Osteocyte (in vitro differentiated cells): Measurements from ENCODE around the gene YWHAQ. TPM values are rescaled to one million over a fixed set of nuclear protein-coding genes. Genes with fewer than 3 reads are reported as not detected.
"Not testable (repeated sequence)": the region's sequence is repeated elsewhere in the genome, so short reads cannot be mapped to it uniquely, and the experiment has no call there.

Experiments
- DNase-seq: peaks from one replicate; pipeline ENCODE4 v3.0.0; 2021; ENCODE audit warnings: mixed read lengths; ENCODE audit not compliant: unreplicated experiment; ENCODE audit errors: extremely low spot score
- H3K27ac Mint-ChIP-seq: one replicate; pipeline ENCODE4 v1.8.0; 2021; ENCODE audit warnings: mild to moderate bottlenecking, mixed read lengths; ENCODE audit not compliant: unreplicated experiment
- H3K27me3 Mint-ChIP-seq: one replicate; pipeline ENCODE4 v1.8.0; 2021; ENCODE audit warnings: mixed read lengths; ENCODE audit not compliant: unreplicated experiment
- H3K36me3 Mint-ChIP-seq: one replicate; pipeline ENCODE4 v1.8.0; 2021; ENCODE audit warnings: mixed read lengths; ENCODE audit not compliant: unreplicated experiment
- H3K4me1 Mint-ChIP-seq: one replicate; pipeline ENCODE4 v1.8.0; 2021; ENCODE audit warnings: mixed read lengths; ENCODE audit not compliant: unreplicated experiment
- H3K4me3 Mint-ChIP-seq: one replicate; pipeline ENCODE4 v1.8.0; 2021; ENCODE audit warnings: mild to moderate bottlenecking, moderate library complexity, mixed read lengths; ENCODE audit not compliant: unreplicated experiment
- H3K9me3 Mint-ChIP-seq: one replicate; pipeline ENCODE4 v1.8.0; 2021; ENCODE audit warnings: mixed read lengths; ENCODE audit not compliant: unreplicated experiment
- total RNA-seq: library from RNA; stranded (reverse); gene quantifications from 2 replicates; pipeline ENCODE4 v1.2.1, GENCODE V29; 2021
- TF ChIP-seq, protein P1 (sequence below): fragments of 200-600 bp; sonication (generic); IDR thresholded peaks from 2 replicates; pipeline ENCODE4 v1.5.0; 2021; ENCODE audit warnings: antibody characterized with exemption, mild to moderate bottlenecking, moderate library complexity

Gene YWHAQ
- total RNA-seq, 1 donor from 2014 or later: 296 TPM

DNA sequence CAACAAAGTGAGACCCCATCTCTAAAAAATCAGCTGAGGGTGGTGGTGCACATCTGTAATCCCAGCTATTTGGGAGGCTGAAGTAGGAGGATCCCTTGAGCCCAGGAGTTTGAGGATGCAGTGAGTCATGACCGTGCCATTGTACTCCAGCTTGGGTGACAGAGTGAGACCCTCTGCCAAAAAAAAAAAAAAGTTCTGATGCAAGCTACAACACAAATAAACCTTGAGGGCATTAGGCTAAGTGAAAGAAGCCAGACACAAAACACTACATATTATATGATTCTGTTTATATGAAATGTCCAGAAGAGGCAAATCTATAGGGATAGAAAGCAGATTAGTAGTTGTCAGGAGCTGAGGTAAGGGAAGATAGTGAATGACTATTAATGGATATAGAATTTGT, 13.0 kb downstream of the YWHAQ start:
- Mint-ChIP-seq H3K36me3 (peaks cover 21% of the 10 kb centered on the region), H3K9me3 (no peaks in the 10 kb centered on the region), H3K4me3 (no peak overlapping the region), H3K27ac (peak overlapping the region; percentile 54), H3K27me3 (no peaks in the 10 kb centered on the region), H3K4me1 (peaks cover 74% of the 10 kb centered on the region)
- no peak for DNase-seq
- TF ChIP-seq, protein P1, sequence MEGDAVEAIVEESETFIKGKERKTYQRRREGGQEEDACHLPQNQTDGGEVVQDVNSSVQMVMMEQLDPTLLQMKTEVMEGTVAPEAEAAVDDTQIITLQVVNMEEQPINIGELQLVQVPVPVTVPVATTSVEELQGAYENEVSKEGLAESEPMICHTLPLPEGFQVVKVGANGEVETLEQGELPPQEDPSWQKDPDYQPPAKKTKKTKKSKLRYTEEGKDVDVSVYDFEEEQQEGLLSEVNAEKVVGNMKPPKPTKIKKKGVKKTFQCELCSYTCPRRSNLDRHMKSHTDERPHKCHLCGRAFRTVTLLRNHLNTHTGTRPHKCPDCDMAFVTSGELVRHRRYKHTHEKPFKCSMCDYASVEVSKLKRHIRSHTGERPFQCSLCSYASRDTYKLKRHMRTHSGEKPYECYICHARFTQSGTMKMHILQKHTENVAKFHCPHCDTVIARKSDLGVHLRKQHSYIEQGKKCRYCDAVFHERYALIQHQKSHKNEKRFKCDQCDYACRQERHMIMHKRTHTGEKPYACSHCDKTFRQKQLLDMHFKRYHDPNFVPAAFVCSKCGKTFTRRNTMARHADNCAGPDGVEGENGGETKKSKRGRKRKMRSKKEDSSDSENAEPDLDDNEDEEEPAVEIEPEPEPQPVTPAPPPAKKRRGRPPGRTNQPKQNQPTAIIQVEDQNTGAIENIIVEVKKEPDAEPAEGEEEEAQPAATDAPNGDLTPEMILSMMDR: no peak

DNA sequence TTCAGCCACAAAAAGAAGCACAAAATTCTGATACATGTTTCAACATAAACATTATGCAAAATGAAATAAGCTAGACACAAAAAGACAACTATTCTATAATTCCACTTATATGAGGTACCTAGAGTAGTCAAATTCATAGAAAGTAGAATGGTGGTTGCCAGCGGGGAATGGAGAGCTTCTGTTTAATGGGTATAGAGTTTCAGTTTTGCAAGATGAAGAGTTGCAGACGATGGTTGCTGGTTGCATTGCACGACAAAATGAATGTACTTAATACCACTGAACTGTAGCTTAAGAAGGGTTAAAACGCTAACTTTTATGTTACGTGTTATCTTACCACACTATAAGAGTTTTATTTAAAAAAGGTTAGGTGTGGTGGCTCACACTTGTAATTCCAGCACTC, 13.5 kb downstream of the YWHAQ start:
- TF ChIP-seq, protein P1: no peak
- no peak overlapping the region for H3K4me3 Mint-ChIP-seq
- peaks cover 78% of the 10 kb centered on the region for H3K4me1 Mint-ChIP-seq
- no peaks in the 10 kb centered on the region for H3K9me3 Mint-ChIP-seq
- H3K27ac Mint-ChIP-seq: no peak overlapping the region
- H3K27me3 Mint-ChIP-seq: no peaks in the 10 kb centered on the region
- H3K36me3 Mint-ChIP-seq: peaks cover 21% of the 10 kb centered on the region
- DNase-seq: no peak

GRCh38 chr2:9614562-9614961, 16.2 kb downstream of the YWHAQ start:
- H3K9me3 Mint-ChIP-seq: no peaks in the 10 kb centered on the region

DNA sequence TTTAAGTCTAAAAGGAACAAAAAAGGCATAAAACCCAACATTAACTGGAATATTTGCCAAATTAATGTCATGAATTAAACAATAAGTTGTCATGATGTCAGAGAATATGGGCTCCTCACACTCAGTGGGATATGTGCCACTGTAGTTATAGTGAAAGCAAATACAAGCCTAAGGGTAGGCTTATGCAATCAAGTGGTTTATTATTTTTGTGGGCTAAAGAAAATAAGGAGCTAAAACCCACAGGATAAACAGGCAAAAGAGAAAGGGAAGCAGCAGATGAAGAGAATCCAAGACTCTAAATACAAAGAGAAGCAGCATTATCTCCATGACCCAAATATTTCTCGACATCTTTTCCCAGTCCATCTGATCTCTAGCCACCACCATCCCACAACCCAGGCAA, 17.5 kb downstream of the YWHAQ start:
- Mint-ChIP-seq H3K4me3 (peak overlapping the region; percentile 39), H3K27me3 (no peaks in the 10 kb centered on the region), H3K27ac (peak overlapping the region; percentile 90), H3K4me1 (peaks cover 79% of the 10 kb centered on the region), H3K36me3 (peaks cover 18% of the 10 kb centered on the region), H3K9me3 (no peaks in the 10 kb centered on the region)
- TF ChIP-seq, protein P1: no peak
- no peak for DNase-seq

More at GRCh38 chr2:9614562-9614961, 16.2 kb downstream of the YWHAQ start:
- Mint-ChIP-seq H3K27ac (peak overlapping the region; percentile 90), H3K4me1 (peaks cover 83% of the 10 kb centered on the region), H3K27me3 (no peaks in the 10 kb centered on the region), H3K36me3 (peaks cover 18% of the 10 kb centered on the region), H3K4me3 (no peak overlapping the region)
- TF ChIP-seq, protein P1: no peak
- DNase-seq: no peak

DNA sequence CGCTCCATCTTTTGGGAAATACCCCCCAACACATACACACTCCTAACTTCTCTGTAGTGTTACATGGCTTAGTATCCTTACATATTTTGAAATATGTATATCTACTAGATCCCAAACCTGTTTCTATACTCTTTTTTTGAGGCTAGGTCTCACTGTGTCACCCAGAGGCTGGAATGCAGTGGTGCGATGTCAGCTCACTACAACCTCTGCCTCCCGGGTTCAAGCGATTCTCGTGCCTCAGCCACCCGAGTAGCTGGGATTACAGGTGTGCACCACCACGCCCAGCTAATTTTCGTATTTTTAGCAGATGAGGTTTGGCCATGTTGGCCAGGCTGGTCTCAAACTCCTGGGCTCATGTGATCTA, 19.3 kb downstream of the YWHAQ start:
- Mint-ChIP-seq H3K36me3 (peaks cover 10% of the 10 kb centered on the region), H3K4me1 (peaks cover 80% of the 10 kb centered on the region)
- not testable (repeated sequence) for H3K9me3 Mint-ChIP-seq, H3K4me3 Mint-ChIP-seq, H3K27me3 Mint-ChIP-seq, DNase-seq, H3K27ac Mint-ChIP-seq
